Lower lobe of right lung (tissue), 2 donors: ENCODE measurements around the gene COL20A1. TPM values are rescaled to one million over a fixed set of nuclear protein-coding genes. Genes with fewer than 3 reads are reported as not detected.

Experiments
- ATAC-seq, 2 donors: fragments of 200-7000 bp; cut with Tn5 transposase; one replicate each; pipeline ENCODE4 v1.9.1; 2020 to 2022; ENCODE audit warnings: mild to moderate bottlenecking in 2 of 2, moderate library complexity in 2 of 2
- DNase-seq: peaks from one replicate; pipeline ENCODE4 v3.0.0-alpha.2; 2020
- H3K27ac ChIP-seq: fragments of 200-600 bp; one replicate; pipeline ENCODE4 v1.8.0; 2022
- H3K27me3 ChIP-seq: fragments of 200-600 bp; one replicate; pipeline ENCODE4 v1.8.0; 2022; ENCODE audit warnings: low read depth
- H3K36me3 ChIP-seq: fragments of 200-600 bp; one replicate; pipeline ENCODE4 v1.8.0; 2022; ENCODE audit warnings: mild to moderate bottlenecking
- H3K4me1 ChIP-seq: fragments of 200-600 bp; one replicate; pipeline ENCODE4 v1.8.0; 2022
- H3K4me3 ChIP-seq: fragments of 200-600 bp; one replicate; pipeline ENCODE4 v1.8.0; 2022; ENCODE audit warnings: mild to moderate bottlenecking
- H3K9me3 ChIP-seq: fragments of 200-600 bp; one replicate; pipeline ENCODE4 v1.8.0; 2022
- intact Hi-C: fragments of 100-400 bp; cut with DNase I; formaldehyde crosslinking; loops from one replicate; pipeline ENCODE4 v1.11.0; 2022
- total RNA-seq: library from RNA; stranded (reverse); fragmentation: NEBNext Ultra II Directional; extraction: Animal tissue kit (Norgen Biotek cat#: 25700); gene quantifications from one replicate; pipeline ENCODE4 v1.2.1, GENCODE V29; 2021
- TF ChIP-seq, protein P1 (sequence below): fragments of 200-600 bp; IDR thresholded peaks from one replicate; pipeline ENCODE4 v1.8.0; 2022; ENCODE audit warnings: antibody characterized with exemption, mild to moderate bottlenecking
- donor health status: DM: no; HTN: yes; CAD: no; lungs with severe emphysema.

COL20A1 gene
- total RNA-seq, 1 donor from 2014 or later: not detected

GRCh38 chr20:63328026-63328700 lies 35.2 kb downstream of the COL20A1 start:
- Histone ChIP-seq H3K9me3 (no peaks in the 10 kb centered on the region), H3K27me3 (peaks cover 34% of the 10 kb centered on the region), H3K27ac (no peak overlapping the region), H3K4me1 (no peaks in the 10 kb centered on the region), H3K36me3 (no peaks in the 10 kb centered on the region), H3K4me3 (no peak overlapping the region)
- intact Hi-C loops: no loop called here
- TF ChIP-seq, protein P1, sequence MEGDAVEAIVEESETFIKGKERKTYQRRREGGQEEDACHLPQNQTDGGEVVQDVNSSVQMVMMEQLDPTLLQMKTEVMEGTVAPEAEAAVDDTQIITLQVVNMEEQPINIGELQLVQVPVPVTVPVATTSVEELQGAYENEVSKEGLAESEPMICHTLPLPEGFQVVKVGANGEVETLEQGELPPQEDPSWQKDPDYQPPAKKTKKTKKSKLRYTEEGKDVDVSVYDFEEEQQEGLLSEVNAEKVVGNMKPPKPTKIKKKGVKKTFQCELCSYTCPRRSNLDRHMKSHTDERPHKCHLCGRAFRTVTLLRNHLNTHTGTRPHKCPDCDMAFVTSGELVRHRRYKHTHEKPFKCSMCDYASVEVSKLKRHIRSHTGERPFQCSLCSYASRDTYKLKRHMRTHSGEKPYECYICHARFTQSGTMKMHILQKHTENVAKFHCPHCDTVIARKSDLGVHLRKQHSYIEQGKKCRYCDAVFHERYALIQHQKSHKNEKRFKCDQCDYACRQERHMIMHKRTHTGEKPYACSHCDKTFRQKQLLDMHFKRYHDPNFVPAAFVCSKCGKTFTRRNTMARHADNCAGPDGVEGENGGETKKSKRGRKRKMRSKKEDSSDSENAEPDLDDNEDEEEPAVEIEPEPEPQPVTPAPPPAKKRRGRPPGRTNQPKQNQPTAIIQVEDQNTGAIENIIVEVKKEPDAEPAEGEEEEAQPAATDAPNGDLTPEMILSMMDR: no peak
- DNase-seq (peak; percentile 35), ATAC-seq (no peak)

GRCh38 chr20:63328718-63329275 lies 35.8 kb downstream of the COL20A1 start:
- no peaks in the 10 kb centered on the region for H3K4me1 ChIP-seq
- no peaks in the 10 kb centered on the region for H3K36me3 ChIP-seq
- H3K27me3 ChIP-seq: peaks cover 38% of the 10 kb centered on the region
- intact Hi-C loops: no loop called here
- no peak overlapping the region for H3K4me3 ChIP-seq
- no peak overlapping the region for H3K27ac ChIP-seq
- ATAC-seq (no peak), DNase-seq (peak; percentile 31)
- TF ChIP-seq, protein P1: no peak
- H3K9me3 ChIP-seq: no peaks in the 10 kb centered on the region

DNA sequence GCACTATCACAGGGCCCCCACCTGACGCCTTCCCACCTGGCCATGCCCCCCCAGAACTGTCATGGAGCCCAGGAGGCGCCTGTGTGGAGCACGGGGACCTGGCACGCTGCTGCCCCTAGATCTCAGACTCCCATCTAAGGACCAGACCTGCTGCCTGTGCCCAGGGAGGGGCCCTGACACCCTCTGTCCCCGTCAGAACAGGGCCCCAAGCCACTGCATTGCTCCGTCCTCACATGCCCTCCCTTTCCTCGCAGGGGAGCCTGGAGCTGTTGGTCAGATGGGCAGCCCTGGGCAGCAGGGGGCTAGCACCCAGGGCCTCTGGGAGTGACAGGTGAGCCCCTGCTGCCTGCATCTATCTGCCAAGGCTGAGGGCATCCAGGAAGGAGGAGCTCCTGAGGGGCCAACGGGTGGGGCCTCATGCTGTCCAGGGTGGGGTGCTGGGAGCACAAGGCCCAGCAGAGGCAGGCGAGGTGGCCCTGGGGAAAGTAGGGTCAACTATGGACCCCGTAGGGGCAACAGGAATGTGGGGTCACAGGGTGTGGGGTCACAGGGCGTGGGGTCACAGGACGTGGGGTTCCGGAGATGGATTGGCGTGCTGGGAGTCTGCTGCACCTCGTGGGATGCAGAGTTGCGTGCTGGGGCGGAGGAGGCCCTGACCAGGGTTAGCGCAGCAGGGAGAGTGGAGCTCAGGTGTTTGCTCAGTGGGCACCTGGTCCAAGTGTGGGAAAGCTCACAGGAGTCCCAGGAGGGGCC lies 36.5 kb downstream of the COL20A1 start:
- TF ChIP-seq, protein P1: no peak
- no peaks in the 10 kb centered on the region for H3K36me3 ChIP-seq
- ATAC-seq (no peak), DNase-seq (no peak)
- H3K27me3 ChIP-seq: peaks cover 38% of the 10 kb centered on the region
- H3K27ac ChIP-seq: no peak overlapping the region
- H3K9me3 ChIP-seq: no peaks in the 10 kb centered on the region
- intact Hi-C loops: no loop called here
- H3K4me3 ChIP-seq: no peak overlapping the region
- no peaks in the 10 kb centered on the region for H3K4me1 ChIP-seq

DNA sequence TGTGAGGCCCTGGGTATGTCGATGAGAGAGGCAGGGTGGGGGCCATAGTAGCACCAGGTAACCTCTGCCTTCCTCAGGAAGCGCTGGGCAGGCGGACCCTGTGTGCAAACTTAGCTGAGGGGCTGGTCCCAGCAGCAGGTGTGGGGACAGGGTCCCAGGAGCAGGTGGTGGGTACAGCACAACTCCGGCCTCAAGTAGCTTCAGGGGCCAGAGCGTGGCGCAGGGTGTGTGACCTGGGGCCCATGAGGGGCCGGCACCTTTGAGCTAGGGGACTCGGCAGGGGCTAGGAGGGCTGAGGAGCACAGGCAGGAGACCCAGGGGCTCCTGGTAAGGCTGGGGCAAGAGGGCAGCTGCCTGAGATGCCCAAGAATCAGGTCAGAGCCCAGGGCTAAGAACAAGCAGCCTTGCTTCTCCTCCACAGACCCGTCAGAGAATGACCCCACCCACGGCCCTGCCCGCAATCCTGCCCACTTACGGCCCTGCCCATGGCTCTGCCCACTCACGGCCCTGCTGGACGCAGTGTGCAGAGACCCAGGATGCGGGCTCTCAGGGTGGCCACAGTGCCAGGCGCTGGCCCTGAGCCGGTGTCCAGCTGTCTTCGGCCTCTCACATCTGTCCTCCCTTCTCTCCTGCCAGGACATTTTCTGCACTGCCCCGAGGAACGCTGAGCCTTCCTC lies 37.2 kb downstream of the COL20A1 start:
- Histone ChIP-seq H3K4me1 (no peaks in the 10 kb centered on the region), H3K4me3 (no peak overlapping the region), H3K27ac (no peak overlapping the region), H3K36me3 (no peaks in the 10 kb centered on the region), H3K9me3 (no peaks in the 10 kb centered on the region), H3K27me3 (peaks cover 38% of the 10 kb centered on the region)
- no peak for ATAC-seq
- TF ChIP-seq, protein P1: no peak
- intact Hi-C loops: no loop called here
- DNase-seq: no peak

DNA sequence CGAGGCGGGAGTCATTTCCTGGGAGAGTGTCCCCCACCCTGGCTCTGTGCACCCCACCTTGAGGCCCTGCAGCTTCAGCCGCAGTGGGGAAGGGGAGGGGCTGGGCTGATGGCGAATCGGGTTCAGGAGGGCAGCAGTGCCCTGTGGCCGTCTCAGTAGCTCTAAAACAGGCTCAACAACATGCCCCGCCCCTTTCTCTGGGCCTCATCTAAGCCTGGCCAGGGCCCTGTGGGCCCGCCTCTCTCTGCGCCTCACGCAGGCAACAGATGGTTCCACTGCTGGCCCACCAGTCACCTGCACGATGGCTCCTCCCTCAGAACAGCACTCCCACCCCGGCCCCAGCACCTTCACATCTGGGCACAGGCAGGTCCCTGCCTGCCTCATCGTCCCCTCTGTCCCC lies 38.0 kb downstream of the COL20A1 start:
- ATAC-seq (no peak), DNase-seq (no peak)
- Histone ChIP-seq H3K27ac (no peak overlapping the region), H3K4me1 (no peaks in the 10 kb centered on the region), H3K9me3 (no peaks in the 10 kb centered on the region), H3K36me3 (no peaks in the 10 kb centered on the region), H3K27me3 (peaks cover 43% of the 10 kb centered on the region), H3K4me3 (no peak overlapping the region)
- TF ChIP-seq, protein P1: no peak
- intact Hi-C loops: no loop called here
